SH-SY5Y (cell line): ENCODE measurements around the gene DNM3.

Source experiments
- GATA2 ChIP-seq: IDR thresholded peaks from 2 replicates; pipeline ENCODE4 v1.6.1; 2011; ENCODE audit warnings: mild to moderate bottlenecking, low read depth, low read length
- GATA3 ChIP-seq: IDR thresholded peaks from 2 replicates; pipeline ENCODE4 v1.6.1; 2011; ENCODE audit warnings: low read depth, mild to moderate bottlenecking, low read length, moderate library complexity

GRCh38 chr1:172142324-172142723 is 301.0 kb downstream of the DNM3 start:
- TF ChIP-seq GATA2 (no peak), GATA3 (no peak)
